Measurements from ENCODE around the gene SYNDIG1L.

The SYNDIG1L gene

GRCh38 chr14:74427651-74428050 is 1.6 kb upstream of the SYNDIG1L start:
- no peak for FAIRE-seq

GRCh38 chr14:74425525-74426201 is 347 bp downstream of the SYNDIG1L start:
- FAIRE-seq, result no peak

GRCh38 chr14:74424606-74425005 is 1.4 kb downstream of the SYNDIG1L start:
- FAIRE-seq, result no peak

- FAIRE-seq, result no peak
These were observed 2.8 kb downstream of the SYNDIG1L start for GRCh38 chr14:74423246-74423645.

DNA sequence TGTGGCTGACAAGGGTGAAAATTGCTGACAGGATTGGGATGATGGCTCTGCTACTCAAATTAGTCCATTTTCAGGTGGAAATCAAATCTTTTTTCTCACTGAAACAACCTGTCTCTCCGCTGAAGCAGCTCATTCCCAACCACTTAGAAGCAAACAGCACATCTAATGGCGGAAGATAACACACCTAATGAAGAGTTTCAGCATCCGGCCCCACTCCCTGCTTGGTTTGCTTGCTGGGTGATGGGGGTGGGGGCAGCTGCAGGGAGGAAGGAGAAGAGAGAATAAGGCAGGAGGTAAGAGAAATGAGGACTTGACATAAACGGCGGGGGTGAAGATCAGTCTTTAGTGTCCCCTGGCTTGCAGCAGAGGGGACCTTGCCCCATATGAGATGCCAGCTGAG is 4.0 kb downstream of the SYNDIG1L start:
- FAIRE-seq, result no peak

GRCh38 chr14:74419086-74419485 is 6.9 kb downstream of the SYNDIG1L start:
- no peak for FAIRE-seq

- no peak for FAIRE-seq
These were observed 8.0 kb downstream of the SYNDIG1L start for GRCh38 chr14:74418031-74418430.

DNA sequence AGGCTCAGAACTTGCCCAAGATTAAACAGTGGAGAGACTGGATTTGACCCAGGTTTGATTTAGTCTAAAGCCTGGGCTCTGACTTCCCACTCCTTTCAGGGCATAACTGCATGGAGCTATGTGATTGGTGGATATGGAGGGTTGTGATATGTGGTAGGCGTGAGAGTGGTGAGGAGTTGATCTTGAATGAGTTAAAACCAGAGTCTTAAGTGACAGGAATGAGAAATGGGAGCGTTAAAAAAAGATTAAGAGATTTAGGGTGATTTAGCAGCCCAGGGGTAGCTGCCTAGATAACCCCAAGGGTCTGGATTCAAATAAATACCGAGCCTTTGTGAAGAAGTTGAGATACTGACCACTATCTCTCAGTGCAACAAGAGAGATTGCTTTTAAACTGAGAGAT is 8.4 kb downstream of the SYNDIG1L start:
- FAIRE-seq, result no peak

DNA sequence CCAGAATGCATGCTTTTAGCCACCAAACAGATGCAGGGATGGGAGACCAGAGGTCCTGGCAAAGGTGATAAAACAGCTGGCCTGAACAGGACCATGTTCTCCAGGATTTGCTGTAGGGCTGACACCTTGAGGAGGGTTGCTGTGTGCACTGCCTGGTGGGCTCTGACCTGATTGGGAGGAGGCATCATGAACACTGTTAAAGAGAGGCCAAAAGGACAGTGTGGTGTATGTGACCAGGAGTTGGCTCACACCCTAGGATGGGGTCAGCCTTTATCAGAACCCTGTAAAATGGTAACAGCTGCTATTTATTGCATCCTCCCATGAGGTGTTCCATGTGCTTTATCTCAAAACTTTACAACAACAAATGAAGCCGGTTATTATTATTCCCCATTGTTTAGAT is 8.8 kb downstream of the SYNDIG1L start:
- no peak for FAIRE-seq

DNA sequence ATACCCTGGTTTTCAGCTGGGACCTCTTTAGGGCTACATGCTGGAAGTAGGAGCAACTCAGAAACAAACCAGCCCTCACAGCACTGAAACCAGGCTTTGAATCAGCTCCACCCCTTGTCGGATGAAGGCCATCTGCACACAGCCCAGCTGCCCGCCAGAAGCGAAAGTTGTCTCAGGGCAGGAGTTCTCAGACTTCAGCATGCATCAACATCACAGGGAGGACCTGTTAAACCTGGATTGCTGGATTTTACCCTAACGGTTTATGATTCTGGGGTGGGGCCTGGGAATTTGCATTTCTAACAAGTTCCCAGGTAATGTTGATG is 10.9 kb downstream of the SYNDIG1L start:
- no peak for FAIRE-seq

DNA sequence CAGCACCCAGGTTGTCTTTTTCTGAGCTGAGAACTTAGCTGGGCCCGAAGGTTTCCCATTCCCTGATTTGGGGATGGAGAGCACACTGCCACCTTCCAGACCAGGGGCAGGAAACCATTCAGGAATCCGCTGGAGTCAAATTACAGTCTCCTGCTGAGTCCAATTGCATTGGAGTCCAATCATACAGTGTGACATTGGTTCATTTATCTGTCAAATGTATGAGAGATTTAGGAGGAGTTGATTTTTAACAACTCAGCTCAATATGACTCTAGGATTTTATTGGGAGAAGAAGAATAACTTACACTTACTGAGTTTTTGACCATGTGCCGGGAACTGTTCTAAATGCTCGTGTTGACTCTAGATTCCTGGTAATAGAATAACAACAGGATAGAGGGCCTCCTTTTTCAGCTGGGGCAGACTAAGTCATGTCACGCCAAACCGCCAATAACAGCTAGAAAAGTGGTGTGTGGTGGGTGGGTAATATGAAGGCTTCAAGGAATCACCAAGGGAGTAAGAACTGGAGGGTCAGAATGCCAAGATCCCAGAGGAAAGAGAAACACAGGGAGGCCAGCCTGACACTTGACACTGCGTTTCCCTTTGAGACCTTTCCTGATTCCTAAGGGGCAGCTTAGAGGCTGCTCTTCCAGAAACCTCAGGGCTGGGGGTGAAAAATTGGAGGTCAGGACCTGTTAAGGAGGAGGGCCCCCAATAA is 11.5 kb downstream of the SYNDIG1L start:
- FAIRE-seq, result no peak

GRCh38 chr14:74413627-74414026 is 12.4 kb downstream of the SYNDIG1L start:
- no peak for FAIRE-seq

DNA sequence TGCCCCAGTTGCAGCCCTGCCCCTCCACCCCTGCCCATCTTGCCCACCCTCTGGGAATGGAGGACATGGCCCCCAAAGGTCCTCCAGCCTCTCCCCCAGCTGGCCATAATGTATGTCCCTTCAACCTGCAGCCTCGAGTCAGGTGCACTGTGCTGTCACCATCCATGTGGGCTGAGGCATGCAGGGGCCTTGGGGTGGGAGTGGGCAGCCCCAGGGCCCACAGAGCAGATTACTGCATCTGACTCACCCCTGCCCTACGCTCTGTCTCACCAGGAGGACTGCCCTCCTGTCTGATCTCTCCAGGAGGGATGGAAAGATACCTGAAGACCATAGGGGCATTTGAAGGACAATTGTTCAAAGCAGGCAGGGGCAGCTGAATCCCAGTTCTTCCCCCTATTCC is 13.3 kb downstream of the SYNDIG1L start:
- no peak for FAIRE-seq

- FAIRE-seq, result no peak
These were observed 14.3 kb downstream of the SYNDIG1L start for GRCh38 chr14:74411671-74412070.

DNA sequence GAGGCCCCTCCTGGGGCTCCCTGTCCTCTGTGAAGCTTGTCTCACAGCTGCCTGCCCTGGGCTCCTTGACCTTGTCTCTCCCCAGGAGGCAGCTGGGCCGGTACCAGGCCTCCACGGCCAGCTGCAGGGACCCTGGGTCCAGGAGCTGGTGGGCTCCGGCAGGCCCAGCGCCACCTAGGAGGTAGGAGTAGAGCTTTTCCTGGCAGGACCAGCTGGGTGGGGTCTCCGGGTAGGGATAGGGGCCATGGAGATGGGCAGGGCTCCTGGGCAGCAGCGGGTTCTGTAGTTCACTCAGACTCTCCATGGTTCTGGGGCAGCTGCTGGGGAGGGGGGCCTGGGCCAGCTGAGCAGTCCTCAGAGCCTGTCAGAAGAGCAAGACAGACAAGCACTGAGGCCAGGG is 16.6 kb downstream of the SYNDIG1L start:
- FAIRE-seq, result no peak

GRCh38 chr14:74408870-74409269 is 17.1 kb downstream of the SYNDIG1L start:
- FAIRE-seq, result no peak

- FAIRE-seq, result no peak
These were observed 18.2 kb downstream of the SYNDIG1L start for GRCh38 chr14:74407801-74408154.

DNA sequence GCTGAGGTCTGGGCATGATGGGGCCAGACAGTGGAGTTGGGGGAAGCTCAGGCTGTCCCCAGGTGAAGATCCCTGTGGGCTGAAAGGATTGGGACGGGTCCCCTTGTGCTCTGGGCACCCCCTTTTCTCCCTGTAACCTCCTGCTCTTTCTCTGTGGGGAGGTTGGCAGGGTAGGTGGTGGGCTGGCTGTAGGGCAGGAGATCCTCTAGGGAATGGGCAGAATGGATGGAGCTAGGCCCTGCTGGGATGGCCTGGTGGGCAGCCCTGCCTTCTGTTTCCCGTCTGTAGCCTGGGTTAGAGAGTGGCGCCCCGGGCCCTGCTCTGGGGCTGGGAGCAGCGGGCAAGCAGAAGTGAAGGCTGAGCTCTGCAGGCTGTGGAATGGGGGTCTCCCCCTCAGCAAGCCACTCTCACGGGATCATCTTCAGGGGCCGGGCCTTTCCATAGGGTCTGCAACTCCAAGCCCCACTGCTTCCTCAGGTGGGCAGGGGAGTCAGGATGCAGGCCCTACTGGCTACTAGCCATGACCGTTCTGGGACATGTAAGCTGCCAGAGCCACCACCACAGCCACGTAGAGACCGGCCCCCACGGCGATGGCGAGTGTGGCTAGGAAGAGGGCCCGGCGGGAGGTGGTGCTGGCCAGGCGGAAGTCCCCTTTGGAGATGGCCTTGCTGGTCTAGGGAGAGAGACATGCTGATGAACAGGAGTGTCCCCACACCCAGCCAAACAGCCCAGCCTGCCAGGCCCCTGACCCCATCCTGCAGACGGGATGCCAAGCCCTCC is 18.8 kb downstream of the SYNDIG1L start:
- FAIRE-seq, result no peak

DNA sequence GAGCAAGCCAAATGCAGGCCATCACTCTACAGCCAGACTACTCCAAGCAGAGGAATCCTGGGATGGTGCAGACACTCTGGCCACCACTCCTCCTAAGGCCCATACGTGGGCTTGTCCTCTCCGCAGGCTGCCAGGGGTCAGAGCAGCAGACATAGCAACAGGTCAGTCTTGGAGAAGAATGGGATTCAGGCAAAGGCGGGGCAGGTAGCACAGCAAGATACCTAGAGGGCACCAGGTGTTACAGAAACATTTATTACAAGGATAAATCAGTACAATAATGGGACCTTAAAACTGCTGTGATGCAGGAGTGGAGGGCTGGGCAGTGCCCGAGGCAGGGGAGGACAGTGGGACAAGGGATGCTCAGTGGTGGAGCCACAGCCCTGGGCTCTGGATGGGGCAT is 20.3 kb downstream of the SYNDIG1L start:
- no peak for FAIRE-seq

DNA sequence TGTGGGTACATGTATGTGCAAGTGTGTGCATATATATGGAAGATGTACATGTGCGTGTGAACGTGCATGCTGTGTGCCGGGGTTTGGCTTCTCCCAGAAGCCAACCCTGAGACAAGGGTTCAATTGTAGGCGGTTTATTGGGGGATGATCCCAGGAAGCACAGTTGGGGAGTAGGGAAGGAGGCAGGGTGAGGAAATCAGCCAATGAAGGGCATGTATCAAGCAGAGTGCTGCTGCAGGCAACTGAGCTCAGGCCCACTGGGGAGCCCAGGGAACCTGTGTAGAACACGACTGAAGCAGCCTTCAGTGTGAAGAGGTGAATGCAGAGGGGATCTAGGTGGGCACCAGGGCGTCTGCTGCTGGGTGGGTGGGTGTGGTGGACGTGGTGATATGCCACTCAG is 21.6 kb downstream of the SYNDIG1L start:
- no peak for FAIRE-seq

GRCh38 chr14:74403619-74404417 is 22.2 kb downstream of the SYNDIG1L start:
- no peak for FAIRE-seq

DNA sequence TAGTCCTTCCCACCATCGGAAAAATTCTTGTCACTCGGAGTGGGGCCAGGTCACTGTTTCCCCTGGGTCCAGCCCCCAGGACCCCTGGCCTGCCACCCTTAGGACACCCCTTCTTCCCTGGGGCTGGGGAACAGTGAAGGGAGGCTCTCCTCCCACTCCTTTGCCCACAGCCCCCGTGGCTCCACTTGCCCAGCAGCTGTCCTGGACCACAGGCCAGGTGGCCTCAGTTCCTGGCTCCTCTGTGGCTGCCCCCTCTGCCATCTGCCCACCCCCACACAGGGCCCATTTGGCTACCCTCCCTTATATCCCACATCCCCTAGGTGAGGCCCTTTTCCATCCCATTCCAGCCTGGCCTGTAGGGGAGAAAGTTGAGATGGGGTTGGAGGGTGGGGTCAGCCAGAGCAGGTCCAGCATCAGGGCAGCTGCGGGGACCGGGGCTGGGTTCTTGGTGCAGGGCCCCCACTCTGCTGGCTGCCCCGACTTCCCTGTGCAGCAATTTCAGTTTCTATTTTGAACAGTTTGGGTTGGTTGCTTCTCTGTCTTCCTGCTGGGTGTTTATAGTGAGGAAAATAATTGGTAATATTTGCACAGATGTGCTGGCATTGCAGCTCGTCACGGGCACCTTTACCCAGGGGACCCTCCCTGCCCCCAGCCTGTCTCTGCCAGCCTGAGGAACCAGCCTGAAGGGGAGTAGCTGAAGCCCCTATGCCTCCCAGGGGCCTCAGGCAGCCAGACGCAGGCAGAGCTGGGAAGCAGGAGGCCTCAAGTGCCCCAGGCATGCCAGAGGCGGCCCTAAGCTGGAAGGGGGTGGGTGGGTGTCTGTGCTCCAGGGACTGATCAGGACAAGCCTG is 23.4 kb downstream of the SYNDIG1L start:
- FAIRE-seq, result no peak

Measured in G401.6 (cell line).